GM12878 (cell line): ENCODE measurements around the gene SSBP2.

Experiments used
- BMI1 ChIP-seq: fragments of 450-650 bp; IDR thresholded peaks from 2 replicates; pipeline ENCODE4 v1.6.1; 2016; ENCODE audit warnings: mild to moderate bottlenecking, moderate library complexity, borderline replicate concordance
- CHD2 ChIP-seq: IDR thresholded peaks from 2 replicates; pipeline ENCODE4 v1.6.1; 2011; ENCODE audit warnings: low read depth, low read length, improper control_type of control experiment, borderline replicate concordance
- CTCF ChIP-seq, 3 experiments: IDR thresholded peaks in 2 of 3; conservative IDR thresholded peaks in 1 of 3; 2 replicates each; pipeline ENCODE4 v1.5.1; 2011; ENCODE audit warnings: low read depth in 3 of 3, low read length in 3 of 3, mild to moderate bottlenecking in 3 of 3, control low read depth in 2 of 3, moderate library complexity in 2 of 3, inconsistent platforms in 1 of 3, mixed read lengths in 1 of 3; ENCODE audit not compliant: control insufficient read depth in 2 of 3, insufficient read depth in 1 of 3; ENCODE audit errors: extremely low read depth in 1 of 3
- E4F1 ChIP-seq: fragments of 450-650 bp; IDR thresholded peaks from 2 replicates; pipeline ENCODE4 v1.6.1; 2018; ENCODE audit warnings: borderline replicate concordance, mild to moderate bottlenecking; ENCODE audit not compliant: partially characterized antibody
- EZH2 ChIP-seq: IDR thresholded peaks from 2 replicates; pipeline ENCODE4 v1.6.1; 2012; ENCODE audit warnings: low read depth, mild to moderate bottlenecking, control low read depth, inconsistent platforms, low read length, borderline replicate concordance; ENCODE audit not compliant: control insufficient read depth
- IRF3 ChIP-seq: fragments of 450-650 bp; IDR thresholded peaks from 2 replicates; pipeline ENCODE4 v1.6.1; 2014; ENCODE audit warnings: mild to moderate bottlenecking
- LARP7 ChIP-seq: fragments of 450-650 bp; IDR thresholded peaks from 2 replicates; pipeline ENCODE4 v1.6.1; 2017; ENCODE audit warnings: mild to moderate bottlenecking
- PML ChIP-seq: IDR thresholded peaks from 2 replicates; pipeline ENCODE4 v1.6.1; 2012; ENCODE audit warnings: low read length, inconsistent platforms
- POLR2A ChIP-seq: IDR thresholded peaks from 2 replicates; pipeline ENCODE4 v1.6.1; 2011; ENCODE audit warnings: low read depth, mild to moderate bottlenecking, low read length
- POLR2AphosphoS5 ChIP-seq: IDR thresholded peaks from 2 replicates; pipeline ENCODE4 v1.6.1; 2011; ENCODE audit warnings: mild to moderate bottlenecking, low read length, inconsistent platforms
- TCF7 ChIP-seq: IDR thresholded peaks from 2 replicates; pipeline ENCODE4 v1.6.1; 2014; ENCODE audit warnings: antibody characterized with exemption, borderline replicate concordance
- YY1 ChIP-seq: IDR thresholded peaks from 2 replicates; pipeline ENCODE4 v1.6.1; 2011; ENCODE audit warnings: low read depth, mild to moderate bottlenecking, low read length
- ZNF274 ChIP-seq: IDR thresholded peaks from one replicate; pipeline ENCODE4 v1.8.0; 2011; ENCODE audit not compliant: insufficient read length, insufficient read depth

- TF ChIP-seq CTCF (IDR thresholded peaks at IDR 0.05 in 2 of 3, conservative IDR thresholded peaks at IDR 0.05 in 1 of 3; ENCODE audit: control insufficient read depth in 2 of 3, extremely low read depth in 1 of 3, insufficient read depth in 1 of 3, low read depth in 3 of 3, low read length in 3 of 3) (no peak), TCF7 (no peak), YY1 (no peak), EZH2 (no peak), IRF3 (no peak), E4F1 (no peak), CHD2 (no peak), PML (no peak), ZNF274 (no peak), POLR2A (peak; percentile 77), LARP7 (no peak), BMI1 (no peak), POLR2AphosphoS5 (peak; percentile 75)
Observed at GRCh38 chr5:81779125-81779915, 28.4 kb upstream of the SSBP2 start.
